Renal cortical epithelial cell (primary cell): ENCODE measurements around the gene TBCEL. TPM values are rescaled to one million over a fixed set of nuclear protein-coding genes. Genes with fewer than 3 reads are reported as not detected.
A peak's percentile ranks its signal among the peaks of the same experiment; 100 is the strongest.

Experiments used
- DNase-seq: peaks from one replicate; pipeline ENCODE4 v3.0.0-alpha.2; 2011; ENCODE audit warnings: low read depth
- total RNA-seq: library from RNA; depleted of rRNA; stranded (reverse); fragments of >200 nt; gene quantifications from 2 replicates; pipeline ENCODE4 v1.2.3, GENCODE V29; 2014

Gene TBCEL
- total RNA-seq, 1 donor from 2014 or later = 44.4 TPM

GRCh38 chr11:121063728-121064127, 39.8 kb downstream of the TBCEL start:
- no peak for DNase-seq

- no peak for DNase-seq
These were observed 42.7 kb downstream of the TBCEL start for GRCh38 chr11:121066623-121067022.

- no peak for DNase-seq
These were observed 43.1 kb downstream of the TBCEL start for GRCh38 chr11:121067026-121067425.

- no peak for DNase-seq
These were observed 43.6 kb downstream of the TBCEL start for GRCh38 chr11:121067453-121067852.

- no peak for DNase-seq
These were observed 44.2 kb downstream of the TBCEL start for GRCh38 chr11:121067962-121068647.

- DNase-seq = no peak
These were observed 44.9 kb downstream of the TBCEL start for GRCh38 chr11:121068787-121069186.

GRCh38 chr11:121070951-121071845, 47.3 kb downstream of the TBCEL start:
- DNase-seq = no peak

GRCh38 chr11:121071846-121072450, 48.0 kb downstream of the TBCEL start:
- no peak for DNase-seq

GRCh38 chr11:121081321-121081720, 57.4 kb downstream of the TBCEL start:
- DNase-seq = no peak

GRCh38 chr11:121082219-121082618, 58.3 kb downstream of the TBCEL start:
- no peak for DNase-seq

- DNase-seq = no peak
These were observed 58.8 kb downstream of the TBCEL start for GRCh38 chr11:121082670-121083069.

GRCh38 chr11:121086866-121087265, 63.0 kb downstream of the TBCEL start:
- no peak for DNase-seq

GRCh38 chr11:121089566-121089965, 65.7 kb downstream of the TBCEL start:
- no peak for DNase-seq

GRCh38 chr11:121090145-121090721, 66.3 kb downstream of the TBCEL start:
- DNase-seq = no peak

GRCh38 chr11:121091492-121092152, 67.7 kb downstream of the TBCEL start:
- DNase-seq = peak; percentile 36

- no peak for DNase-seq
These were observed 71.7 kb downstream of the TBCEL start for GRCh38 chr11:121095561-121095960.

- DNase-seq = no peak
These were observed 75.5 kb downstream of the TBCEL start for GRCh38 chr11:121099364-121099763.

GRCh38 chr11:121099885-121100284, 76.0 kb downstream of the TBCEL start:
- DNase-seq = no peak

GRCh38 chr11:121100943-121101342, 77.0 kb downstream of the TBCEL start, which contains the start of gene TECTA:
TECTA (plus strand) TSS chr11:121101243; CDS start chr11:121102666, 1,423 bp downstream.
- no peak for DNase-seq

- no peak for DNase-seq
These were observed 80.4 kb downstream of the TBCEL start for GRCh38 chr11:121104312-121104762.

GRCh38 chr11:121105063-121105480, 81.2 kb downstream of the TBCEL start:
- no peak for DNase-seq
